Keratinocyte (primary cell): ENCODE measurements around the gene AKR7A3. TPM values are rescaled to one million over a fixed set of nuclear protein-coding genes. Genes with fewer than 3 reads are reported as not detected.

Source experiments
- DNase-seq: peaks from one replicate; pipeline ENCODE4 v3.0.0-alpha.2; 2011; ENCODE audit warnings: low read depth, missing footprints, low spot score
- FAIRE-seq: peaks from 2 replicates; lab custom pipeline; 2011; peaks lifted over from hg19 to GRCh38; lab: Jason Lieb, UNC
- H2AFZ ChIP-seq: 2 replicates; pipeline ENCODE4 v1.6.0; 2012; ENCODE audit warnings: low read length, control low read depth, inconsistent platforms; ENCODE audit not compliant: control insufficient read depth
- H3K27ac ChIP-seq: 2 replicates; pipeline ENCODE4 v1.5.1; 2011; ENCODE audit warnings: low read length; ENCODE audit not compliant: control insufficient read depth, insufficient read depth
- H3K27me3 ChIP-seq: 3 replicates; pipeline ENCODE4 v1.6.0; 2011; ENCODE audit warnings: low read length; ENCODE audit not compliant: control insufficient read depth, insufficient read depth; ENCODE audit errors: extremely low read depth
- H3K36me3 ChIP-seq, 2 experiments: 2 replicates in 1 of 2; 3 replicates in 1 of 2; pipeline ENCODE4 v1.5.1; 2011; ENCODE audit warnings: low read length in 2 of 2, mild to moderate bottlenecking in 1 of 2; ENCODE audit not compliant: control insufficient read depth in 2 of 2, insufficient read depth in 2 of 2; ENCODE audit errors: extremely low read depth in 1 of 2
- H3K4me1 ChIP-seq: 3 replicates; pipeline ENCODE4 v1.5.1; 2011; ENCODE audit warnings: low read length; ENCODE audit not compliant: control insufficient read depth, insufficient read depth; ENCODE audit errors: extremely low read depth
- H3K4me2 ChIP-seq: 3 replicates; pipeline ENCODE4 v1.6.0; 2011; ENCODE audit warnings: low read depth, low read length; ENCODE audit not compliant: control insufficient read depth, insufficient read depth; ENCODE audit errors: extremely low read depth
- H3K4me3 ChIP-seq, 3 experiments: fragments of 200-600 bp in 1 of 3; sonication (generic) in 1 of 3; 2 replicates in 2 of 3; 3 replicates in 1 of 3; pipeline ENCODE4 v1.5.1; 2011 to 2016; ENCODE audit warnings: low read length in 3 of 3, mild to moderate bottlenecking in 3 of 3, control low read depth in 2 of 3, inconsistent platforms in 1 of 3, low read depth in 1 of 3, mixed read lengths in 1 of 3, mixed run types in 1 of 3, moderate library complexity in 1 of 3; ENCODE audit not compliant: control insufficient read depth in 2 of 3, insufficient read depth in 2 of 3; ENCODE audit errors: extremely low read depth in 1 of 3
- H3K79me2 ChIP-seq: 2 replicates; pipeline ENCODE4 v1.6.0; 2012; ENCODE audit warnings: low read length; ENCODE audit not compliant: control insufficient read depth, insufficient read depth
- H3K9ac ChIP-seq: 3 replicates; pipeline ENCODE4 v1.6.0; 2011; ENCODE audit warnings: low read length; ENCODE audit not compliant: control insufficient read depth, insufficient read depth; ENCODE audit errors: extremely low read depth
- H3K9me1 ChIP-seq: 3 replicates; pipeline ENCODE4 v1.6.0; 2011; ENCODE audit warnings: low read length; ENCODE audit not compliant: control insufficient read depth, insufficient read depth; ENCODE audit errors: extremely low read depth
- H3K9me3 ChIP-seq: 2 replicates; pipeline ENCODE4 v1.5.1; 2012; ENCODE audit warnings: low read depth, low read length; ENCODE audit not compliant: control insufficient read depth
- H4K20me1 ChIP-seq: 3 replicates; pipeline ENCODE4 v1.6.0; 2011; ENCODE audit warnings: low read length; ENCODE audit not compliant: control insufficient read depth, insufficient read depth; ENCODE audit errors: extremely low read depth
- EZH2 ChIP-seq: IDR thresholded peaks from one replicate; pipeline ENCODE4 v1.6.1; 2012; ENCODE audit warnings: inconsistent platforms, mild to moderate bottlenecking, low read length, moderate library complexity
- dilution Hi-C: fragments of 300-500 bp; cut with MboI; formaldehyde crosslinking; loops from one replicate; pipeline ENCODE4 v1.7.0; 2020; ENCODE audit warnings: low sequenced_read_pairs; ENCODE audit not compliant: extremely low pct_ligation_motif_present
- polyA plus RNA-seq, 5 experiments: library from polyadenylated mRNA; depleted of rRNA in 3 of 5; stranded (reverse) in 3 of 5; stranded (forward) in 1 of 5; unstranded in 1 of 5; fragments of >200 nt; gene quantifications; 1 replicate in 1 of 5; 2 replicates in 3 of 5; 3 replicates in 1 of 5; pipeline versions ENCODE4 v1.2.1 to v1.2.3, GENCODE V29; 2011 to 2012; ENCODE audit warnings: missing spikeins in 2 of 5, low read depth in 1 of 5, low replicate concordance in 1 of 5
- TF ChIP-seq, protein P1 (sequence below), 3 experiments: IDR thresholded peaks in 1 of 3; conservative IDR thresholded peaks in 1 of 3; optimal IDR thresholded peaks in 1 of 3; 2 replicates in 2 of 3; 3 replicates in 1 of 3; pipeline versions ENCODE3 to v1.5.1; 2011; ENCODE audit warnings: low read length in 3 of 3, mild to moderate bottlenecking in 3 of 3, moderate library complexity in 2 of 3, control low read depth in 1 of 3, inconsistent platforms in 1 of 3; ENCODE audit not compliant: insufficient read depth in 2 of 3; ENCODE audit errors: extremely low read depth in 1 of 3

Gene AKR7A3
- polyA plus RNA-seq, 1 donor (not counting 4 experiments of a cell fraction or from before 2014, with no cell fraction given) = 0.17 TPM

DNA sequence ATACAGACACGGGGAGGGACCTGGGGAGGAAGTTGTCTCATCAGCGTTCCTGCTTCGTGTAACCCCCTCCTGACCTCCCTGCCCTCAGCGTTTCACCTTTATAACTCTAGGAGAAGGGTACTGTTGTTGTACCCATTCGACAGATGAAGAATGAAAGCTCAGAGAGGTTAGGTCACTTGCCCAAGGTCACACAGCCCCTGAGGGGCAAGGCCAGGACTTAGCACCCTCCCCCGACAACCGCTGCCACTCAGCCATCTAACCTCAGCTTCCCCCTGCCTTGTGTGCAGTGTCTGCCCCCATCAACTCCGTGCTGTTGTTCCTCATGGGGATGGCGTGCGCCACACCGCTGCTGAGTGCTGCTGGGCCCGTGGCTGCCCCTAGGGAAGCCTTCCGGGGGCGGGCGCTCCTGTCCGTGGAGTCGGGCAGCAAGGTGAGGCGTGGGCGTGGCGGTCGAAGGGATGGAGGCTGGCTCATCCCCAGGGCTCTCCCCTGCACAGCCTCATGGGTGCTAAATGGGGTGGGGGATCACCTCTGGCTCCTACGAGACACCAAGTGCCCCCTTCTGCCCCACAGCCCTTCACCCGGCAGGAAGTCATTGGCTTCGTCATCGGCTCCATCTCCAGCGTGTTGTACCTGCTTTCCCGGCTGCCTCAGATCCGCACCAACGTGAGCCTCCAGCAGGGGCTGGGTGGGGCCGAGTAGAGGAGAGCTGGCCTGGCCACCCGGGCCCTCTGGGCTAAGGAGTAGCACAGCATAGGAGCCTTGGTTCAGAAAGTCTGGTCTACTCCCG is 37.6 kb upstream of the AKR7A3 start:
- no peak for DNase-seq
- Histone ChIP-seq H3K36me3 (peaks cover 0 to 25% of the 10 kb centered on the region in 2 experiments), H3K79me2 (no peaks in the 10 kb centered on the region), H3K4me3 (no peak overlapping the region), H4K20me1 (peaks cover 3% of the 10 kb centered on the region), H3K4me1 (no peaks in the 10 kb centered on the region), H3K27ac (no peak overlapping the region), H3K27me3 (no peaks in the 10 kb centered on the region), H3K9ac (no peak overlapping the region), H3K4me2 (no peak overlapping the region), H2AFZ (no peak overlapping the region), H3K9me1 (no peaks in the 10 kb centered on the region), H3K9me3 (no peaks in the 10 kb centered on the region)
- no peak for FAIRE-seq
- no peak for TF ChIP-seq EZH2
- TF ChIP-seq, protein P1, sequence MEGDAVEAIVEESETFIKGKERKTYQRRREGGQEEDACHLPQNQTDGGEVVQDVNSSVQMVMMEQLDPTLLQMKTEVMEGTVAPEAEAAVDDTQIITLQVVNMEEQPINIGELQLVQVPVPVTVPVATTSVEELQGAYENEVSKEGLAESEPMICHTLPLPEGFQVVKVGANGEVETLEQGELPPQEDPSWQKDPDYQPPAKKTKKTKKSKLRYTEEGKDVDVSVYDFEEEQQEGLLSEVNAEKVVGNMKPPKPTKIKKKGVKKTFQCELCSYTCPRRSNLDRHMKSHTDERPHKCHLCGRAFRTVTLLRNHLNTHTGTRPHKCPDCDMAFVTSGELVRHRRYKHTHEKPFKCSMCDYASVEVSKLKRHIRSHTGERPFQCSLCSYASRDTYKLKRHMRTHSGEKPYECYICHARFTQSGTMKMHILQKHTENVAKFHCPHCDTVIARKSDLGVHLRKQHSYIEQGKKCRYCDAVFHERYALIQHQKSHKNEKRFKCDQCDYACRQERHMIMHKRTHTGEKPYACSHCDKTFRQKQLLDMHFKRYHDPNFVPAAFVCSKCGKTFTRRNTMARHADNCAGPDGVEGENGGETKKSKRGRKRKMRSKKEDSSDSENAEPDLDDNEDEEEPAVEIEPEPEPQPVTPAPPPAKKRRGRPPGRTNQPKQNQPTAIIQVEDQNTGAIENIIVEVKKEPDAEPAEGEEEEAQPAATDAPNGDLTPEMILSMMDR (optimal IDR thresholded peaks at IDR 0.05 in 1 of 3, IDR thresholded peaks at IDR 0.05 in 1 of 3, conservative IDR thresholded peaks at IDR 0.05 in 1 of 3; ENCODE audit: extremely low read depth in 1 of 3, insufficient read depth in 2 of 3, low read length in 3 of 3) = no peak
- dilution Hi-C loops = no loop called here

DNA sequence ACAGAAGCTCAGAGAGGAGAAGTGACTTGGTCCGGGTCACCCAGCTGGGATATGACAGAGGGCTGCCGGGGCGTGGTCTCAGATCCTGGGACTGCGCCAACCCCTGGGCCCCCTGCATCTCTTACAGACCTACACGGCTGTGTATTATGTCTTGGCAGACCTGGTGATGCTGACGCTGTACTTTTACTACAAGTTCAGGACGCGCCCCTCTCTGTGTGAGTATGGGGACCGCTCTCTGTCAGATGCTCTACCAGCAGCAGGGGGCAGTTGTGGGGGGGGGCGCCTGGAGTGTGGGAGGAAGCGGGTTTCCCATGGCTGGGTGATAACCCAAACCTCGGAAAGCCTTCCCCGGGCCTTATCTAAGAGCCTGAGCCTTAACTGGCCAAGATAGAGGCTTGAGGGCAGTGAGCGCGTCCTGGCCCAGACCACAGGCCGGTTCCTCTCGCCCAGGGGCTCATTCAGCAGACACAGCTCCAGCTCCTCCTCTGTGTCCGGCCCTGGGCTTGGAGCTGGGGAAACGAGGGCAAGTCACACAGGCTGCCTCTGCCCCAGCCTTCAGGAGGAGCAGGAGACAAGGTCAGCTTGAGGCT is 36.9 kb upstream of the AKR7A3 start:
- DNase-seq (no peak), FAIRE-seq (no peak)
- no peaks in the 10 kb centered on the region for H3K4me1 ChIP-seq
- no peaks in the 10 kb centered on the region for H3K9me1 ChIP-seq
- H3K9me3 ChIP-seq = no peaks in the 10 kb centered on the region
- H3K4me3 ChIP-seq = no peak overlapping the region
- peaks cover 3% of the 10 kb centered on the region for H4K20me1 ChIP-seq
- H3K4me2 ChIP-seq = no peak overlapping the region
- no peaks in the 10 kb centered on the region for H3K79me2 ChIP-seq
- dilution Hi-C loops = no loop called here
- peaks cover 0 to 23% of the 10 kb centered on the region in 2 experiments for H3K36me3 ChIP-seq
- TF ChIP-seq EZH2 = no peak
- TF ChIP-seq, protein P1 (optimal IDR thresholded peaks at IDR 0.05 in 1 of 3, IDR thresholded peaks at IDR 0.05 in 1 of 3, conservative IDR thresholded peaks at IDR 0.05 in 1 of 3; ENCODE audit: extremely low read depth in 1 of 3, insufficient read depth in 2 of 3, low read length in 3 of 3) = no peak
- no peak overlapping the region for H3K27ac ChIP-seq
- H3K27me3 ChIP-seq = no peaks in the 10 kb centered on the region
- H2AFZ ChIP-seq = no peak overlapping the region
- H3K9ac ChIP-seq = no peak overlapping the region
